Adrenal gland (tissue), 5 donors: ENCODE results near the gene CD28.

Experiments used
- POLR2A ChIP-seq, 2 donors: fragments of 450-650 bp; IDR thresholded peaks; one replicate each; pipeline ENCODE4 v1.6.1; 2017; ENCODE audit warnings: antibody characterized with exemption in 2 of 2, mild to moderate bottlenecking in 2 of 2, moderate library complexity in 1 of 2
- TF ChIP-seq, protein P1 (sequence below), 6 experiments: fragments of 450-650 bp in 4 of 6; fragments of 200-600 bp in 2 of 6; sonication (generic) in 1 of 6; IDR thresholded peaks; 1 replicate in 5 of 6; 2 replicates in 1 of 6; pipeline versions ENCODE4 v1.5.1 to v1.8.0; 2016 to 2021; ENCODE audit warnings: antibody characterized with exemption in 6 of 6, mild to moderate bottlenecking in 2 of 6, moderate library complexity in 1 of 6
- donor health status: DM: no; HTN: no; CAD: no.

GRCh38 chr2:203694191-203694590 is 12.2 kb upstream of the CD28 start:
- no peak for TF ChIP-seq POLR2A (IDR thresholded peaks at IDR 0.05)
- TF ChIP-seq, protein P1, sequence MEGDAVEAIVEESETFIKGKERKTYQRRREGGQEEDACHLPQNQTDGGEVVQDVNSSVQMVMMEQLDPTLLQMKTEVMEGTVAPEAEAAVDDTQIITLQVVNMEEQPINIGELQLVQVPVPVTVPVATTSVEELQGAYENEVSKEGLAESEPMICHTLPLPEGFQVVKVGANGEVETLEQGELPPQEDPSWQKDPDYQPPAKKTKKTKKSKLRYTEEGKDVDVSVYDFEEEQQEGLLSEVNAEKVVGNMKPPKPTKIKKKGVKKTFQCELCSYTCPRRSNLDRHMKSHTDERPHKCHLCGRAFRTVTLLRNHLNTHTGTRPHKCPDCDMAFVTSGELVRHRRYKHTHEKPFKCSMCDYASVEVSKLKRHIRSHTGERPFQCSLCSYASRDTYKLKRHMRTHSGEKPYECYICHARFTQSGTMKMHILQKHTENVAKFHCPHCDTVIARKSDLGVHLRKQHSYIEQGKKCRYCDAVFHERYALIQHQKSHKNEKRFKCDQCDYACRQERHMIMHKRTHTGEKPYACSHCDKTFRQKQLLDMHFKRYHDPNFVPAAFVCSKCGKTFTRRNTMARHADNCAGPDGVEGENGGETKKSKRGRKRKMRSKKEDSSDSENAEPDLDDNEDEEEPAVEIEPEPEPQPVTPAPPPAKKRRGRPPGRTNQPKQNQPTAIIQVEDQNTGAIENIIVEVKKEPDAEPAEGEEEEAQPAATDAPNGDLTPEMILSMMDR (IDR thresholded peaks at IDR 0.05) = no peak
